ENCODE results near the gene RAB30. TPM values are rescaled to one million over a fixed set of nuclear protein-coding genes. Genes with fewer than 3 reads are reported as not detected.
"Not testable (repeated sequence)": the region's sequence is repeated elsewhere in the genome, so short reads cannot be mapped to it uniquely, and the experiment has no call there.

Gene RAB30
- total RNA-seq, 1 experiment from 2014 or later: 6.2 TPM

GRCh38 chr11:82955736-82956453 lies 115.8 kb downstream of the RAB30 start:
- H3K27me3 Mint-ChIP-seq (ENCODE audit: low read depth): peaks cover 13% of the 10 kb centered on the region
- not testable (repeated sequence) for H3K27ac Mint-ChIP-seq, H3K4me3 Mint-ChIP-seq
- peaks cover 24% of the 10 kb centered on the region for H3K36me3 Mint-ChIP-seq
- POLR2A ChIA-PET: interaction anchor here (0.8 to 1.9 kb wide), 2 partner anchors 56 to 201 kb away, joined by 3 to 5 read pairs; partner anchors contain the start of genes PCF11 and PRCP
- peak; percentile 87 for ATAC-seq
- CTCF ChIA-PET: interaction anchor here (0.5 to 1.8 kb wide), 3 partner anchors 10 to 127 kb away, joined by 3 to 5 read pairs (median 3); no protein-coding TSS in a partner anchor
- H3K4me1 Mint-ChIP-seq: peaks cover 12% of the 10 kb centered on the region
- DNase-seq (ENCODE audit: low spot score): peak; percentile 75
- TF ChIP-seq FOXK1 (CRISPR knock-in tag; IDR thresholded peaks at IDR 0.05): peak; percentile 73
- H3K9me3 Mint-ChIP-seq: peaks cover 42% of the 10 kb centered on the region

DNA sequence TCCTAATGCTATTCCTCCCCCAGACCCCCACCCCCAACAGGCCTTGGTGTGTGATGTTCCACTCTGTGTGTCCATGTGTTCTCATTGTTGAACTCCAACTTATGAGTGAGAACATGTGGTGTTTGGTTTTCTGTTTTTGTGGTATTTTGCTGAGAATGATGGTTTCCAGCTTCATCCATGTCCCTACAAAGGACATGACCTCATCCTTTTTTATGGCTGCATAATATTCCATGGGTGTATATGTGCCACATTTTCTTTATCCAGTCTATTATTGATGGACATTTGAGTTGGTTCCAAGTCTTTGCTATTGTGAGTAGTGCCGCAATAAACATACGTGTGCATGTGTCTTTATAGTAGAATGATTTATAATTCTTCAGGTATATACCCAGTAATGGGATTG lies 121.2 kb downstream of the RAB30 start:
- DNase-seq (ENCODE audit: low spot score); POLR2A ChIA-PET; CTCF ChIA-PET; H3K4me1 Mint-ChIP-seq; H3K27ac Mint-ChIP-seq; H3K4me3 Mint-ChIP-seq; ATAC-seq: not testable (repeated sequence)
- Mint-ChIP-seq H3K9me3 (peaks cover 36% of the 10 kb centered on the region), H3K36me3 (peaks cover 23% of the 10 kb centered on the region), H3K27me3 (ENCODE audit: low read depth) (peaks cover 13% of the 10 kb centered on the region)

DNA sequence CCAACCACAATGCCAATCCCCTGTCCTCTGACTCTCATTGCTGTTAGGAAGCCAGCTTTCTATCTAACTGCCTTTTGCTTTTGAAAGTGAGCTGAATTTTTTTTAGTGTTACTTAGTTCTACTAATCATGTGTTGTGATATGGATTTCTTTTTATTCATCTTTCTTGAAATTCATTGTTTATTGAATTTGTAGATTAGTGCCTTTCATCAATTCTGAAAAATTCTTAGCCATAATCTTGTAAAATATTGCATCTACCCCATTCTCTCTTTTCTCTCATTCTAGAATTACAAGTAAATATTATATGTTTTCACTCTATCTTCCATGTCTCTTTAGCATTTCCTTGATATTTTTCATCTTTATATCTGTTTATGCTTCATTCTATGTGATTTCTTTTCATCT lies 122.3 kb downstream of the RAB30 start:
- peaks cover 10% of the 10 kb centered on the region for H3K27me3 Mint-ChIP-seq (ENCODE audit: low read depth)
- ChIA-PET CTCF (no interaction called here), POLR2A (no interaction called here)
- H3K4me1 Mint-ChIP-seq: peaks cover 3% of the 10 kb centered on the region; the same call in 1 of the 2 replicates
- no peak overlapping the region for H3K27ac Mint-ChIP-seq
- DNase-seq (ENCODE audit: low spot score) (no peak), ATAC-seq (no peak)
- no peak overlapping the region for H3K4me3 Mint-ChIP-seq
- peaks cover 33% of the 10 kb centered on the region for H3K9me3 Mint-ChIP-seq
- no peak for TF ChIP-seq E2F1 (CRISPR knock-in tag; IDR thresholded peaks at IDR 0.05)
- TF ChIP-seq, protein P1, sequence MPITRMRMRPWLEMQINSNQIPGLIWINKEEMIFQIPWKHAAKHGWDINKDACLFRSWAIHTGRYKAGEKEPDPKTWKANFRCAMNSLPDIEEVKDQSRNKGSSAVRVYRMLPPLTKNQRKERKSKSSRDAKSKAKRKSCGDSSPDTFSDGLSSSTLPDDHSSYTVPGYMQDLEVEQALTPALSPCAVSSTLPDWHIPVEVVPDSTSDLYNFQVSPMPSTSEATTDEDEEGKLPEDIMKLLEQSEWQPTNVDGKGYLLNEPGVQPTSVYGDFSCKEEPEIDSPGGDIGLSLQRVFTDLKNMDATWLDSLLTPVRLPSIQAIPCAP (CRISPR knock-in tag; IDR thresholded peaks at IDR 0.05): no peak
- TF ChIP-seq SP1 (CRISPR knock-in tag; conservative IDR thresholded peaks at IDR 0.05): no peak
- no peak for TF ChIP-seq NR1H2 (CRISPR knock-in tag; IDR thresholded peaks at IDR 0.05)
- no peak for TF ChIP-seq NFYB (CRISPR knock-in tag; conservative IDR thresholded peaks at IDR 0.05; ENCODE audit: low read depth)
- no peak for TF ChIP-seq RELA (CRISPR knock-in tag; IDR thresholded peaks at IDR 0.05; ENCODE audit: borderline replicate concordance)
- TF ChIP-seq ZNF121 (CRISPR knock-in tag; IDR thresholded peaks at IDR 0.05): no peak
- no peak for TF ChIP-seq ZNF416 (CRISPR knock-in tag; IDR thresholded peaks at IDR 0.05)
- no peak for TF ChIP-seq ZNF232 (CRISPR knock-in tag; IDR thresholded peaks at IDR 0.05)
- peaks cover 13% of the 10 kb centered on the region for H3K36me3 Mint-ChIP-seq

GRCh38 chr11:82945682-82946081 lies 126.0 kb downstream of the RAB30 start:
- ChIA-PET POLR2A (no interaction called here), CTCF (interaction anchor here (1.3 to 1.8 kb wide), 2 partner anchors 19 to 78 kb away, joined by 3 to 5 read pairs; no protein-coding TSS in a partner anchor)
- H3K27me3 Mint-ChIP-seq (ENCODE audit: low read depth): no peaks in the 10 kb centered on the region; the same call in 1 of the 2 replicates
- TF ChIP-seq MYBL2 (CRISPR knock-in tag; IDR thresholded peaks at IDR 0.05) (no peak), ESRRA (CRISPR knock-in tag; IDR thresholded peaks at IDR 0.05; ENCODE audit: borderline replicate concordance) (no peak), MXD4 (CRISPR knock-in tag; IDR thresholded peaks at IDR 0.05; ENCODE audit: borderline replicate concordance) (no peak), ZNF416 (CRISPR knock-in tag; IDR thresholded peaks at IDR 0.05) (no peak), TP53 (CRISPR knock-in tag; IDR thresholded peaks at IDR 0.05) (no peak), ZNF512 (CRISPR knock-in tag; IDR thresholded peaks at IDR 0.05; ENCODE audit: borderline replicate concordance) (no peak), ZBTB43 (CRISPR knock-in tag; IDR thresholded peaks at IDR 0.05) (no peak), ETV6 (CRISPR knock-in tag; IDR thresholded peaks at IDR 0.05) (no peak)
- TF ChIP-seq, protein P2, sequence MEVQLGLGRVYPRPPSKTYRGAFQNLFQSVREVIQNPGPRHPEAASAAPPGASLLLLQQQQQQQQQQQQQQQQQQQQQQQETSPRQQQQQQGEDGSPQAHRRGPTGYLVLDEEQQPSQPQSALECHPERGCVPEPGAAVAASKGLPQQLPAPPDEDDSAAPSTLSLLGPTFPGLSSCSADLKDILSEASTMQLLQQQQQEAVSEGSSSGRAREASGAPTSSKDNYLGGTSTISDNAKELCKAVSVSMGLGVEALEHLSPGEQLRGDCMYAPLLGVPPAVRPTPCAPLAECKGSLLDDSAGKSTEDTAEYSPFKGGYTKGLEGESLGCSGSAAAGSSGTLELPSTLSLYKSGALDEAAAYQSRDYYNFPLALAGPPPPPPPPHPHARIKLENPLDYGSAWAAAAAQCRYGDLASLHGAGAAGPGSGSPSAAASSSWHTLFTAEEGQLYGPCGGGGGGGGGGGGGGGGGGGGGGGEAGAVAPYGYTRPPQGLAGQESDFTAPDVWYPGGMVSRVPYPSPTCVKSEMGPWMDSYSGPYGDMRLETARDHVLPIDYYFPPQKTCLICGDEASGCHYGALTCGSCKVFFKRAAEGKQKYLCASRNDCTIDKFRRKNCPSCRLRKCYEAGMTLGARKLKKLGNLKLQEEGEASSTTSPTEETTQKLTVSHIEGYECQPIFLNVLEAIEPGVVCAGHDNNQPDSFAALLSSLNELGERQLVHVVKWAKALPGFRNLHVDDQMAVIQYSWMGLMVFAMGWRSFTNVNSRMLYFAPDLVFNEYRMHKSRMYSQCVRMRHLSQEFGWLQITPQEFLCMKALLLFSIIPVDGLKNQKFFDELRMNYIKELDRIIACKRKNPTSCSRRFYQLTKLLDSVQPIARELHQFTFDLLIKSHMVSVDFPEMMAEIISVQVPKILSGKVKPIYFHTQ (CRISPR knock-in tag; IDR thresholded peaks at IDR 0.05): no peak
- TF ChIP-seq, protein P3, sequence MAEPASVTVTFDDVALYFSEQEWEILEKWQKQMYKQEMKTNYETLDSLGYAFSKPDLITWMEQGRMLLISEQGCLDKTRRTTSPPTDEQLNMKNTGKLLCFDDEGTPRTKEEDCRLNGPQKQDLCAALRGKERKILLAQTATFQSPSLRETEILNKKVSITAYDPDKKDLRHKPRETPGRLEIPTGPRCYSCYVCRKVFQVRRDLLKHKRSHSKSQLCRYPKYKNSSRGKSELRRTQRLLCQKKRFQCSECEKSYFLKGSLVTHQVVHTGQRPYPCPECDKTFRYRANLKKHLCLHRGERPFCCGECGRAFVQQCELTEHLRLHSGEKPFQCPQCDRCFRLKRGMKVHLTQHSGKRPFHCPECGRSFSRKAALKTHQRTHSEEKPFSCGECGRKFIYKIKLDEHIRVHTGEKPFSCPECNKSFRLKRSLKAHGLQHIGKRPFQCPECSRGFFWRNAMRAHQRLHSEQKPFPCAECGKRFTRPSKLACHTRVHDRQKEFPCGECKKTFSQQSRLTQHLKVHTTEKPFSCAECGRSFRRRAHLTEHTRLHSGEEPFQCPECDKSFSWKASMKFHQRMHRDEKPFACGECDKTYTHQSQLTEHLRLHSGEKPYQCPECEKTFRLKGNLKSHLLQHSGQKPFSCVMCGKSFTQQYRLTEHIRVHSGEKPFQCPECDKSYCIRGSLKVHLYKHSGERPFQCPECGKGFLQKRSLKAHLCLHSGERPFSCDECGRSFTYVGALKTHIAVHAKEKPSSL (CRISPR knock-in tag; conservative IDR thresholded peaks at IDR 0.05): no peak

More at GRCh38 chr11:82945682-82946081, 126.0 kb downstream of the RAB30 start:
- Mint-ChIP-seq H3K27ac (no peak overlapping the region), H3K9me3 (peaks cover 14% of the 10 kb centered on the region), H3K4me1 (peaks cover 7% of the 10 kb centered on the region), H3K4me3 (no peak overlapping the region), H3K36me3 (no peaks in the 10 kb centered on the region)
- DNase-seq (ENCODE audit: low spot score): no peak
- no peak for ATAC-seq

Data from WTC11 (cell line).